Hepatocyte (in vitro differentiated cells): ENCODE results near the gene SLC12A8. TPM values are rescaled to one million over a fixed set of nuclear protein-coding genes. Genes with fewer than 3 reads are reported as not detected.

Experiments
- DNase-seq: peaks from one replicate; pipeline ENCODE4 v3.0.0-alpha.2; 2016; ENCODE audit warnings: low spot score
- H2AFZ ChIP-seq: fragments of 200-600 bp; sonication (generic); 2 replicates; pipeline ENCODE4 v1.6.0; 2016; ENCODE audit warnings: antibody characterized with exemption, mild to moderate bottlenecking
- H3K27ac ChIP-seq: fragments of 200-600 bp; sonication (generic); 2 replicates; pipeline ENCODE4 v1.5.1; 2016; ENCODE audit warnings: mild to moderate bottlenecking
- H3K27me3 ChIP-seq: fragments of 200-600 bp; sonication (generic); 2 replicates; pipeline ENCODE4 v1.6.1; 2016
- H3K36me3 ChIP-seq: fragments of 200-600 bp; sonication (generic); replicated peaks from 2 replicates; pipeline ENCODE4 v1.5.1; 2016; ENCODE audit warnings: low read depth; ENCODE audit not compliant: insufficient read depth
- H3K4me1 ChIP-seq: fragments of 200-600 bp; sonication (generic); 2 replicates; pipeline ENCODE4 v1.5.1; 2016; ENCODE audit warnings: mild to moderate bottlenecking, moderate library complexity; ENCODE audit not compliant: insufficient read depth
- H3K4me2 ChIP-seq: fragments of 200-600 bp; sonication (generic); 2 replicates; pipeline ENCODE4 v1.6.0; 2016
- H3K4me3 ChIP-seq: fragments of 200-600 bp; sonication (generic); 2 replicates; pipeline ENCODE4 v1.5.1; 2016; ENCODE audit warnings: mild to moderate bottlenecking
- H3K79me2 ChIP-seq: fragments of 200-600 bp; sonication (generic); 2 replicates; pipeline ENCODE4 v1.6.0; 2017; ENCODE audit warnings: mild to moderate bottlenecking
- H3K9me2 ChIP-seq: fragments of 200-600 bp; sonication (generic); replicated peaks from 2 replicates; pipeline ENCODE4 v1.6.0; 2017; ENCODE audit warnings: mild to moderate bottlenecking; ENCODE audit not compliant: insufficient read depth
- H3K9me3 ChIP-seq: fragments of 200-600 bp; sonication (generic); 2 replicates; pipeline ENCODE4 v1.5.1; 2016; ENCODE audit warnings: low read depth, mild to moderate bottlenecking
- H4K20me1 ChIP-seq: fragments of 200-600 bp; sonication (generic); 2 replicates; pipeline ENCODE4 v1.6.0; 2016; ENCODE audit warnings: mild to moderate bottlenecking; ENCODE audit not compliant: insufficient read depth, poor library complexity, severe bottlenecking
- EZH2 ChIP-seq: fragments of 200-600 bp; sonication (generic); IDR thresholded peaks from 2 replicates; pipeline ENCODE4 v1.6.1; 2016; ENCODE audit warnings: antibody characterized with exemption, mild to moderate bottlenecking, borderline replicate concordance
- EZH2phosphoT487 ChIP-seq: fragments of 200-600 bp; sonication (generic); IDR thresholded peaks from one replicate; pipeline ENCODE4 v1.6.1; 2018; ENCODE audit warnings: antibody characterized with exemption, mild to moderate bottlenecking, low read depth, moderate library complexity; ENCODE audit not compliant: unreplicated experiment, severe bottlenecking
- WGBS: methylation state at CpG from one replicate; pipeline ENCODE4 v1.1.6; 2016; ENCODE audit warnings: low lambda C conversion rate; ENCODE audit errors: missing lambda C conversion rate; 5-methylcytosine and 5-hydroxymethylcytosine counted together
- polyA plus RNA-seq: library from polyadenylated mRNA; unstranded; fragments of >200 nt; fragmentation: Nextera tagmentation; extraction: Ambion mirVana; gene quantifications from 2 replicates; pipeline ENCODE4 v1.2.1, GENCODE V29; 2016
- total RNA-seq: library from RNA; depleted of rRNA; stranded (reverse); fragments of >200 nt; gene quantifications from 2 replicates; pipeline ENCODE4 v1.2.3, GENCODE V29; 2014
- TF ChIP-seq, protein P1 (sequence below): fragments of 200-600 bp; sonication (generic); IDR thresholded peaks from 2 replicates; pipeline ENCODE4 v1.5.1; 2016; ENCODE audit warnings: antibody characterized with exemption, mild to moderate bottlenecking; ENCODE audit not compliant: poor library complexity

SLC12A8 gene
- total and polyA plus RNA-seq, 2 experiments from 2014 or later: 18.9 to 20.0 TPM

- H3K27ac ChIP-seq: no peak overlapping the region
- TF ChIP-seq, protein P1, sequence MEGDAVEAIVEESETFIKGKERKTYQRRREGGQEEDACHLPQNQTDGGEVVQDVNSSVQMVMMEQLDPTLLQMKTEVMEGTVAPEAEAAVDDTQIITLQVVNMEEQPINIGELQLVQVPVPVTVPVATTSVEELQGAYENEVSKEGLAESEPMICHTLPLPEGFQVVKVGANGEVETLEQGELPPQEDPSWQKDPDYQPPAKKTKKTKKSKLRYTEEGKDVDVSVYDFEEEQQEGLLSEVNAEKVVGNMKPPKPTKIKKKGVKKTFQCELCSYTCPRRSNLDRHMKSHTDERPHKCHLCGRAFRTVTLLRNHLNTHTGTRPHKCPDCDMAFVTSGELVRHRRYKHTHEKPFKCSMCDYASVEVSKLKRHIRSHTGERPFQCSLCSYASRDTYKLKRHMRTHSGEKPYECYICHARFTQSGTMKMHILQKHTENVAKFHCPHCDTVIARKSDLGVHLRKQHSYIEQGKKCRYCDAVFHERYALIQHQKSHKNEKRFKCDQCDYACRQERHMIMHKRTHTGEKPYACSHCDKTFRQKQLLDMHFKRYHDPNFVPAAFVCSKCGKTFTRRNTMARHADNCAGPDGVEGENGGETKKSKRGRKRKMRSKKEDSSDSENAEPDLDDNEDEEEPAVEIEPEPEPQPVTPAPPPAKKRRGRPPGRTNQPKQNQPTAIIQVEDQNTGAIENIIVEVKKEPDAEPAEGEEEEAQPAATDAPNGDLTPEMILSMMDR: peak; percentile 40
- no peak for TF ChIP-seq EZH2phosphoT487
- no peak overlapping the region for H3K4me2 ChIP-seq
- no peaks in the 10 kb centered on the region for H3K27me3 ChIP-seq
- DNase-seq: peak; percentile 50
- H3K79me2 ChIP-seq: no peaks in the 10 kb centered on the region
- no peaks in the 10 kb centered on the region for H4K20me1 ChIP-seq
- H3K4me3 ChIP-seq: no peak overlapping the region
- H3K4me1 ChIP-seq: no peaks in the 10 kb centered on the region
- H3K36me3 ChIP-seq: no peaks in the 10 kb centered on the region
- H2AFZ ChIP-seq: no peak overlapping the region
- 70% methylated on average over 14 of the region's 14 CpGs for WGBS
- no peaks in the 10 kb centered on the region for H3K9me2 ChIP-seq
- no peaks in the 10 kb centered on the region for H3K9me3 ChIP-seq
Observed at GRCh38 chr3:125150525-125151441, 61.8 kb downstream of the SLC12A8 start.

GRCh38 chr3:125149462-125149861 lies 63.1 kb downstream of the SLC12A8 start:
- no peak overlapping the region for H2AFZ ChIP-seq
- H3K79me2 ChIP-seq: no peaks in the 10 kb centered on the region
- no peaks in the 10 kb centered on the region for H3K9me3 ChIP-seq
- TF ChIP-seq, protein P1: no peak
- TF ChIP-seq EZH2 (no peak), EZH2phosphoT487 (no peak)
- no peak overlapping the region for H3K4me3 ChIP-seq
- no peak overlapping the region for H3K27ac ChIP-seq
- H3K27me3 ChIP-seq: no peaks in the 10 kb centered on the region
- H3K9me2 ChIP-seq: no peaks in the 10 kb centered on the region
- no peaks in the 10 kb centered on the region for H4K20me1 ChIP-seq
- no peak overlapping the region for H3K4me2 ChIP-seq
- peaks cover 4% of the 10 kb centered on the region for H3K4me1 ChIP-seq
- DNase-seq: no peak
- no peaks in the 10 kb centered on the region for H3K36me3 ChIP-seq

GRCh38 chr3:125148836-125149235 lies 63.7 kb downstream of the SLC12A8 start:
- 91% methylated on average over 17 of the region's 17 CpGs for WGBS
- Histone ChIP-seq H3K4me2 (no peak overlapping the region), H3K4me3 (no peak overlapping the region), H3K27me3 (no peaks in the 10 kb centered on the region), H3K9me2 (no peaks in the 10 kb centered on the region), H3K79me2 (no peaks in the 10 kb centered on the region), H3K36me3 (no peaks in the 10 kb centered on the region), H3K9me3 (no peaks in the 10 kb centered on the region), H4K20me1 (no peaks in the 10 kb centered on the region), H2AFZ (no peak overlapping the region), H3K27ac (no peak overlapping the region), H3K4me1 (peaks cover 11% of the 10 kb centered on the region)
- DNase-seq: no peak
- TF ChIP-seq, protein P1: no peak
- TF ChIP-seq EZH2phosphoT487 (no peak), EZH2 (no peak)
